ENCODE results near the gene PROCR.

- TF ChIP-seq POLR2AphosphoS5 (IDR thresholded peaks at IDR 0.05): no peak
- TF ChIP-seq, protein P1, sequence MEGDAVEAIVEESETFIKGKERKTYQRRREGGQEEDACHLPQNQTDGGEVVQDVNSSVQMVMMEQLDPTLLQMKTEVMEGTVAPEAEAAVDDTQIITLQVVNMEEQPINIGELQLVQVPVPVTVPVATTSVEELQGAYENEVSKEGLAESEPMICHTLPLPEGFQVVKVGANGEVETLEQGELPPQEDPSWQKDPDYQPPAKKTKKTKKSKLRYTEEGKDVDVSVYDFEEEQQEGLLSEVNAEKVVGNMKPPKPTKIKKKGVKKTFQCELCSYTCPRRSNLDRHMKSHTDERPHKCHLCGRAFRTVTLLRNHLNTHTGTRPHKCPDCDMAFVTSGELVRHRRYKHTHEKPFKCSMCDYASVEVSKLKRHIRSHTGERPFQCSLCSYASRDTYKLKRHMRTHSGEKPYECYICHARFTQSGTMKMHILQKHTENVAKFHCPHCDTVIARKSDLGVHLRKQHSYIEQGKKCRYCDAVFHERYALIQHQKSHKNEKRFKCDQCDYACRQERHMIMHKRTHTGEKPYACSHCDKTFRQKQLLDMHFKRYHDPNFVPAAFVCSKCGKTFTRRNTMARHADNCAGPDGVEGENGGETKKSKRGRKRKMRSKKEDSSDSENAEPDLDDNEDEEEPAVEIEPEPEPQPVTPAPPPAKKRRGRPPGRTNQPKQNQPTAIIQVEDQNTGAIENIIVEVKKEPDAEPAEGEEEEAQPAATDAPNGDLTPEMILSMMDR (IDR thresholded peaks at IDR 0.05 in 8 of 11, conservative IDR thresholded peaks at IDR 0.05 in 3 of 11): no peak
- no peak for TF ChIP-seq POLR2A (IDR thresholded peaks at IDR 0.05)
Measured at GRCh38 chr20:35172434-35172806, 548 bp downstream of the PROCR start.
